Pancreas (tissue), 10 donors: Measurements from ENCODE around the gene MUC16. TPM values are rescaled to one million over a fixed set of nuclear protein-coding genes. Genes with fewer than 3 reads are reported as not detected.
"Not testable (repeated sequence)": the region's sequence is repeated elsewhere in the genome, so short reads cannot be mapped to it uniquely, and the experiment has no call there.

Experiments used
- ATAC-seq, 4 donors: fragments of 200-7000 bp; cut with Tn5 transposase; one replicate each; pipeline versions ENCODE4 v1.8.0 to v1.9.1; 2020; ENCODE audit warnings: mild to moderate bottlenecking in 4 of 4, moderate library complexity in 4 of 4
- DNase-seq, 6 donors: peaks; one replicate each; pipeline ENCODE4 v3.0.0-alpha.2; 2020
- FAIRE-seq: peaks from 2 replicates; lab custom pipeline; 2012; peaks lifted over from hg19 to GRCh38; lab: Jason Lieb, UNC
- H3K27ac ChIP-seq, 4 donors: fragments of 200-600 bp; sonication (generic); 1 replicate in 3 of 4; 2 replicates in 1 of 4; pipeline versions ENCODE4 v1.5.0 to v1.8.0; 2020
- H3K27me3 ChIP-seq, 4 donors: fragments of 200-600 bp; one replicate each; pipeline ENCODE4 v1.8.0; 2021
- H3K36me3 ChIP-seq, 3 donors: fragments of 200-600 bp; sonication (generic) in 1 of 3; one replicate each; pipeline versions ENCODE4 v1.5.0 to v1.8.0; 2020 to 2021
- H3K4me1 ChIP-seq, 3 donors: fragments of 200-600 bp; one replicate each; pipeline ENCODE4 v1.8.0; 2021
- H3K4me3 ChIP-seq, 4 donors: fragments of 200-600 bp; sonication (generic) in 2 of 4; one replicate each; pipeline versions ENCODE4 v1.5.0 to v1.8.0; 2020 to 2021
- H3K9me3 ChIP-seq, 4 donors: fragments of 200-600 bp; one replicate each; pipeline ENCODE4 v1.8.0; 2021
- CTCF ChIP-seq, 4 donors: fragments of 200-600 bp; sonication (generic) in 3 of 4; IDR thresholded peaks; one replicate each; pipeline versions ENCODE4 v1.5.0 to v1.8.0; 2021; ENCODE audit warnings: antibody characterized with exemption in 4 of 4
- WGBS, 2 donors: extraction: QIAGEN DNeasy Blood & Tissue Kit; methylation state at CpG; one replicate each; pipeline ENCODE4 v1.1.7; 2013; 5-methylcytosine and 5-hydroxymethylcytosine counted together
- intact Hi-C, 3 donors: fragments of 100-400 bp; cut with DNase I; formaldehyde crosslinking; loops; one replicate each; pipeline versions ENCODE4 v1.11.1 to v1.14.2; 2022
- polyA plus RNA-seq, 2 donors: library from polyadenylated mRNA; stranded (reverse); fragments of 200-250 nt; gene quantifications; one replicate each; pipeline ENCODE4 v1.2.3, GENCODE V29; 2013
- total RNA-seq, 6 donors: library from RNA; stranded (reverse); fragmentation: NEBNext Ultra II Directional in 4 of 6; extraction: Animal tissue kit (Norgen Biotek cat#: 25700) in 4 of 6; gene quantifications; one replicate each; pipeline versions ENCODE4 v1.2.1 to v1.2.4, GENCODE V29; 2021 to 2023
- donor health status: healthy with polysubstance abuse.
- donor health status: DM: no; HTN: no; CAD: no; lungs with moderate emphysema.
- donor health status: DM: no; HTN: no; CAD: no.
- donor health status: control.
- donor health status: control.
- donor health status: Bipolar disorder and iron deficiency.
- donor health status: DM: yes; HTN: yes; CAD: no.
- donor health status: DM: no; HTN: no; CAD: no.
- donor health status: DM: no; HTN: no; CAD: no.
- donor health status: DM: yes; HTN: yes; CAD: no.

Gene MUC16
- under 1 TPM; under 0.01 to 0.97 (median 0.05) TPM for total RNA-seq
- under 1 TPM; 0.02 to 0.84 TPM for polyA plus RNA-seq

DNA sequence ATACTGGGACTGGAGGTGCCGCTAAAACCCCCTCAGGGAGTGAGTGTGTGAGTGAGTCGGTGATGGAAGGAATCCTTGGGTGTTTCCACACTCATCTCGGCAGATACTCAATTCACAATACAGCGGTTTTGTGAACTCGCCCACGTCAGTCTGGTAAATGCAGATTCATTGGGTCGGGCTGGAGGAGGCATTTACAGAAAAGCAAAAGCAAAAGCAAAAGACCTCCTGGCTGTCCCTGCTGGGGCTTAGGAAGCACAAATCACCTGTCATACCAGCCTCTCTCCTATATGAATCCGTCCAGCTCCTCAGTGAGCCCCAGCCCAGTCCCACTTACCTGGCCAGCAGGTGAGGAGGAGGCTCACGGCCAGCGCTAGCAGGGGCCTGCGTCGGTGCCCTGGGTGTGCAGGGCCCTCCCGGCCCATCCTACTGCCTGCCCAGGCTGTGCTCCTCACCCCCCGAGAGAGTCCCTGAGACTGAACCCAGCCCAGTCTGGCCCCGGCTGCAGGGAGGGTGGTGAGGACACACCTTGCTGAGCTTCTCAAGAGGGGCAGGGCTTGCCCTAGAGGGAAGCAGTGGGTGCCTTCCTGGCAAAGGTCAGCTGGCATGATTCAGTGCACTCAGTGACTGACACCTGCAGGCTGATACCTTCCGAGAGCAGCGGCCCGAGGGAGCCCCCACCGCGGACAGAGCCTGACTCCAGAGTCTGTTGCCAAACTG, at the start of gene MUC16:
MUC16 (minus strand) TSS at position 475 of the 717 bp plus-strand sequence.
- DNase-seq, result peak in 1 of 6 donors; percentile 55

GRCh38 chr19:9058905-9059667, 48.9 kb upstream of the MUC16 start:
- H3K36me3 ChIP-seq, result no peaks in the 10 kb centered on the region
- intact Hi-C loops, result no loop called here
- no peaks in the 10 kb centered on the region for H3K9me3 ChIP-seq
- DNase-seq (peak in 2 of 6 donors; percentile 16 to 32), FAIRE-seq (no peak), ATAC-seq (peak; percentile 35 to 77 (median 70))
- peaks cover 0 to 3% (median 0%) of the 10 kb centered on the region in 4 donors for H3K27me3 ChIP-seq
- H3K4me3 ChIP-seq, result no peak overlapping the region
- 13 to 14% methylated on average over 12 of the region's 12 CpGs for WGBS, 2 donors
- TF ChIP-seq CTCF (IDR thresholded peaks at IDR 0.05), result no peak
- no peaks in the 10 kb centered on the region for H3K4me1 ChIP-seq
- H3K27ac ChIP-seq, result peak overlapping the region; percentile 3 to 77 (median 52)

More for the DNA sequence above, at the start of gene MUC16:
- H3K27me3 ChIP-seq, result no peaks in the 10 kb centered on the region
- H3K4me3 ChIP-seq, result no peak within 1 kb of the TSS
- WGBS, 2 donors, result 36 to 48% methylated on average over 20 of the region's 20 CpGs
- no peaks in the 10 kb centered on the region for H3K36me3 ChIP-seq
- intact Hi-C loops, result no loop called here
- H3K9me3 ChIP-seq, result no peaks in the 10 kb centered on the region
- ATAC-seq, result no peak
- no peak within 1 kb of the TSS for H3K27ac ChIP-seq
- FAIRE-seq, result no peak
- H3K4me1 ChIP-seq, result no peaks in the 10 kb centered on the region
- TF ChIP-seq CTCF (IDR thresholded peaks at IDR 0.05), result no peak

DNA sequence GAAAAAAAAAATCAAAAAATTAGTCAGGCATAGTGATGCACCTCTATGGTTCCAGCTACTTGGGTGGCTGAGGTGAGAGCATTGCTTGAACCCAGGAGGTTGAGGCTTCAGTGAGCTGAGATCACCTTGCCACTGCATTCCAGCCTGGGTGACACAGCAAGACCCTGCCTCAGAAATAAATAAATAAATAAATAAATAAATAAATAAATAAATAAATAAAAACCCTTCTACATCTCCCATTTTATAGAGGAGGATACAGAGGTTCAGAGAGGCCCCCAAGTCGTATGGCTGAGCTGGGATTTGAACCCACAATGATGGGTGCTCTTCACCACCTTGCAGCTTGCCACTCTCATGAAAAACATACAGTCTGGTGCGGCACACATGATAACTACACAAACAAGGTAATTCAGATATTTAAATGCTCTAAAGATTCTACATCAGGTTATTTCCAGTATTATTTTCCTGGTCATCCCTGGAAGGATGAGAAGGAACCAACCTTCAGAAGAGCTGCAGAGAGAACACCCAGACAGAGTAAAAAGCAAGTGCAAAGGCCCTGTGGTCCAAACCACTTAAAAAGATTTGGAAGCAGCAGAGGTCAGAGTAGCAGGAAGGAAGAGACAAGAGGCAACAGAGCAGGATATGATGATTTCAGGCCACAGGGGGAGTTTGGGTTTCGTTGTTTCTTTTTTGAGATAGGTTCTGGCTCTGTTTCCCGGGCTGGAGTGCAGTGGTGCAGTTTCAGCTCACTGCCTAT, 47.5 kb upstream of the MUC16 start:
- intact Hi-C loops, result no loop called here
- Histone ChIP-seq H3K9me3 (no peaks in the 10 kb centered on the region), H3K4me3 (no peak overlapping the region), H3K27ac (peak overlapping the region in 1 of 4 donors; percentile 77), H3K36me3 (no peaks in the 10 kb centered on the region), H3K27me3 (peaks cover 0 to 3% (median 0%) of the 10 kb centered on the region in 4 donors), H3K4me1 (no peaks in the 10 kb centered on the region)
- FAIRE-seq (no peak), DNase-seq (no peak), ATAC-seq (no peak)
- 70 to 71% methylated on average over 4 of the region's 4 CpGs for WGBS, 2 donors
- no peak for TF ChIP-seq CTCF (IDR thresholded peaks at IDR 0.05)

- FAIRE-seq, H3K4me3 ChIP-seq, H3K27me3 ChIP-seq, H3K36me3 ChIP-seq, intact Hi-C loops, H3K9me3 ChIP-seq, ATAC-seq, DNase-seq, H3K4me1 ChIP-seq: not testable (repeated sequence)
- H3K27ac ChIP-seq, result peak overlapping the region in 2 of 4 donors; percentile 73 to 80
- WGBS, 2 donors, result 78 to 89% methylated on average over 9 of the region's 9 CpGs
Observed at GRCh38 chr19:9056131-9056530, 45.9 kb upstream of the MUC16 start.

DNA sequence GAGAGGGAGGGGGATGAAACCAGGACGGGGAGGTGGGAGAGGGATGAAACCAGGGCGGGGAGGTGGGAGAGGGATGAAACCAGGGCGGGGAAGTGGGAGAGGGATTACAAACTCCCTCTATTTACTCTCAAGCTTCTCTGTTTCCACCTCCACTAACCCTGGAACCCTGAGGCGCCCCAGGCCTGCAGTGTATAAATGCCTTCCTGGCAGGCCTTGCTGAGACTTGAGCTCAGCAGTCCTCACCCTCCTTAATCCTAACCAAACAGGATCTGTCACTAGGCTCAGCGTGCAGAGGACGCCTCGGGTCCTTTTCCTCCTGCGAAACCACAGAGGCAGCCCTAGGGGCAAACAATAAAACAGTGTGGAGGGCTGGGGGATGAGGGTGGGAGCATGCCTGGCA, 44.6 kb upstream of the MUC16 start:
- FAIRE-seq (no peak), ATAC-seq (peak in 2 of 4 donors; percentile 35 to 44), DNase-seq (no peak)
- TF ChIP-seq CTCF (IDR thresholded peaks at IDR 0.05), result no peak
- H3K27ac ChIP-seq, result peak overlapping the region in 3 of 4 donors; percentile 33 to 80 (median 73)
- 32 to 35% methylated on average over 8 of the region's 8 CpGs for WGBS, 2 donors
- intact Hi-C loops, result no loop called here
- H3K4me1 ChIP-seq, result no peaks in the 10 kb centered on the region
- H3K27me3 ChIP-seq, result peaks cover 0 to 3% (median 0%) of the 10 kb centered on the region in 4 donors
- H3K36me3 ChIP-seq, result no peaks in the 10 kb centered on the region
- no peak overlapping the region for H3K4me3 ChIP-seq
- H3K9me3 ChIP-seq, result no peaks in the 10 kb centered on the region
